HG02678 (cell line): ENCODE measurements around the gene ATP8A1.

Source experiments
- ATAC-seq: cut with Tn5 transposase; IDR thresholded peaks from one replicate; pipeline ENCODE4 v1.9.1; 2021; ENCODE audit warnings: mild to moderate bottlenecking, moderate library complexity; ENCODE audit not compliant: unreplicated experiment

The ATP8A1 gene

DNA sequence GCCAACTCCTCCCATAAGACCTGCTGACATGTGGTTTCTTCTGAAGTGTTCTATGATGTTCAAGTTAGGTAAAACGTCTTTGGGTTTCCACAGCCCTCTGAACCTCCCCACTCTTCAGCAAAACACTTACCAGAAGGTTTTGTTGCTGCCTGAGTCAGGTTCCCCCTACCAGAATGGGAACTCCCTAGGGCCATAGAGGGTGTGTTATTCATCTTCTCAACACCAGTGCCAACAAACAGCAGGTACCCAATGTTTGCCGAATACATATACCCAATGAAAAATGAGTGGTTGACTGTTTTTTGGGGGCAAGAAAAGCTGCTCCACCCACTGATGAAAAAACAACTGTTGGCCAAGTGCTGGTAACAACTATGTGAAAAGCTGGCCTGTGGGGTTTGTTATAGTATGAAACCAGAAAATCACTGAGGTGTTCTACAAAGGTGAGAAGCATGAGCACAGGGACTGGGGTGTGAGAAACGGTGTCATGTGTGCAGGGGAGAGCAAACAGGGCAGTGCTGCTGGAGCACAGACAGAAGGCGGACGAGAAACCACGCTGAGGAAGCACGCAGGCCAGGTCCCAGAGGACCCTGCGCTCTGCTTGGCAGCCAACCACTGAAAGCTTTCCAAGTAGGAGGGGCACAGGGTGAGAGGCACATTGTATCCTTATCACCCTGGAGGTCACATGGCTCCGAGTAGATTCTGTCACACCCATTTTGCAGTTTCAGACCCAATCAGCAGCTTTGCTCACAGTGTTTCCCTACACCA, 28.8 kb downstream of the ATP8A1 start:
- ATAC-seq, result peak; percentile 91

DNA sequence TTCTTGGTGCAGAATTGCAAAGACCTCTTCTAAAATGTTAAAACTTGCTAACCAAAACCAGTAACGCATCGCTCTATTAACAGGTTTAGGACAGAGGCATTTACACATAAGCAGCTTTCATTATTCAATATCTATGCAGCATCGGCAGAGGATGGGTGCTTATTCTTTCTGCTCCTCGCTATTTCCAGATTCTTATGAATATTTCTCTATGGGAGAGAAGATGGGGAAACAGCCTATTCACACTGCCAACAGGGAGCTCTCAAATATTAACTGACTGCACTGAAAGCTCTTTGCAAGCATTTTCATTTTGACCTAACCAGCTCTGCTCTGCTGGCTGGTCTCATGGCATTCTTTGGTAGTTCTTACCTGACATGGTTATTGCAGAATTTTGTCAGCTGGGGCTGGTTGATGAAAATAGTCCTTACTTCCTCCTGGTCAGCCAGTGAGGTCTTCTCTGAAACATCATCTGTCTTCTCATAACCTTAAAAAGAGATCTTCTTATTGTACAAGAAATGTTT, 30.2 kb downstream of the ATP8A1 start:
- no peak for ATAC-seq

- no peak for ATAC-seq
Observed at GRCh38 chr4:42625329-42625728, 31.6 kb downstream of the ATP8A1 start.

- no peak for ATAC-seq
Observed at GRCh38 chr4:42624551-42624950, 32.4 kb downstream of the ATP8A1 start.

- no peak for ATAC-seq
Observed at GRCh38 chr4:42618023-42618422, 38.9 kb downstream of the ATP8A1 start.

- no peak for ATAC-seq
Observed at GRCh38 chr4:42617030-42617429, 39.9 kb downstream of the ATP8A1 start.

GRCh38 chr4:42616572-42616971, 40.3 kb downstream of the ATP8A1 start:
- ATAC-seq, result no peak

DNA sequence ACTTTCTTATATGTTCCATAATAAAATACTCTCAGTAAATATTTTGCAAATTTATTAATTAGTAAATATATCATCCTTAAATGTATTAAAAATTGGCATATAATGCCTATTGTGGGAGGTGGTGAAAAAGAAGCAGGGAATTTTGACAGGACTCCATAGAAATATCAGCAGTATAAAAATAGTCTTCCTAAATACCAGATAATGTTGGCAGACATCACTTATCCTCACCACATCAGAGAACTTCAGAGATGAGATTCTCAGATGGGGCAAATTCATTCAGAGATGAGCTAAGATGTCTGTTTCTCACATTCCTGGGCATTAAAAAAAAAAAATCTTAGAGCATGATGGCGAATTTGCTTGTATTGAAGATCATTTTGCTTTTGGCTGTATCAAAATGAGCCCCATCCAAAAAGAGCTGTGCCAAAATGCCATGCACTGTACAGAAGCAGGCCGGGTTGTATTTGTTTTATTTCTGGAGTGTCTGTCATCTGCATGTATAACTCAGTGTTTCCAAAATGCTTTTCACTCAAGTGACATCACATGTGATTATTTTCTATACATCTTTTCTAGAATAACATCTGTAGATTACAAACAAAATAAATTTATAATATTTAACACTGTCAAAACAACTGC, 41.7 kb downstream of the ATP8A1 start:
- no peak for ATAC-seq

DNA sequence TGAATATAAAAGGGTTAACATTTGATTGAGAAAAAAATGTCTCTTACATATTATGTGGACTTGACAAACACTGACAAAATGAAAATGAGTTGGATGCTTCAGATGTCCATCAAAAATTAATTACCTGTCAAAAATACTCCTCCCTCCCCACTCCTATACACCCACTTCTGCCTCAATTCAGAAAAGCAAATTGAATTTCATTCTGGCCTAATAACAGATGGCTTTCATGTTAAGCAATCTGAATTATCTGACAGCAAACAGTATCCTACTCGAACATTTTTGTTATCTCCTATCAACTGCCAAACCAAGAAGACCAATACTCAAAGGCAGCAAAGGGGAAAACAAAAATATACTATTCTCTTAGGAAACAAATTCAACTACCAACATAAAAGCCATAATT, 44.0 kb downstream of the ATP8A1 start:
- ATAC-seq, result no peak

DNA sequence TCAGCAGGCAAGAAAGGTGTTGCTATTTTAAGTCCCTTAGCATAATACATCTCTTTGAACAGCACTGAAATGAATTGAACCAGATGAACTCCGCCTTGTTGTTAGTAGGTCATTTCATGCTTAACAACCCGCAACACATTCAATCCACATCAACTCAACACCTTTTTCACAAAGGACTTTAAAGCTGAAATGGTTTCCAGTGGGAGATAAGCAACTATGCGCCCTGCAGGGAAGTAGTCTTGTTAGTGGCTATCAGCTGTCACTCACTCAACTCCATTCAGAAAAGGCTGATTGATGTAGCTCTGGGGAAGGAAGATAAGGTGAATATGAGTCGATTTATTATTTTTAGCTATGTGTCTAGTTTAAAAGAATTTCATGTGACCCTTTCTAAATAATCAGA, 46.0 kb downstream of the ATP8A1 start:
- no peak for ATAC-seq

DNA sequence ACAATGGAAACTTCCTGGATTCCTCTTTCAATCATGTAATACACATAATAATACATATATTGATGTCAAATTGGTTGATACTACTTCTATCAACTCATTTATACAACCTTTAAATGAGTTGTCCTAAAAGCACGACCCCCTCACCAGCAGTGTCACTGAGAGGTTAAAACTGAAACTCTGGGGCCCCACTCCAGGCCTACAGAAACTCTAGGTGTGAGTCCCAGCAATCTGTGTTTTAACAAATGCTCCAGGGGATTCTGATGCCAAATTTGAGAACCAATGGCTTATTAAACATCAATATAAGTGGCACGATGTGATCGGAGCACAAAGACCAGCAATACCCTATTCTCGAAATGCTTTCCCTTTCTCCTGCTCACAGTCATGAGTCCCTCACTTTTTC, 47.9 kb downstream of the ATP8A1 start:
- ATAC-seq, result no peak

GRCh38 chr4:42608551-42608950, 48.4 kb downstream of the ATP8A1 start:
- ATAC-seq, result no peak

DNA sequence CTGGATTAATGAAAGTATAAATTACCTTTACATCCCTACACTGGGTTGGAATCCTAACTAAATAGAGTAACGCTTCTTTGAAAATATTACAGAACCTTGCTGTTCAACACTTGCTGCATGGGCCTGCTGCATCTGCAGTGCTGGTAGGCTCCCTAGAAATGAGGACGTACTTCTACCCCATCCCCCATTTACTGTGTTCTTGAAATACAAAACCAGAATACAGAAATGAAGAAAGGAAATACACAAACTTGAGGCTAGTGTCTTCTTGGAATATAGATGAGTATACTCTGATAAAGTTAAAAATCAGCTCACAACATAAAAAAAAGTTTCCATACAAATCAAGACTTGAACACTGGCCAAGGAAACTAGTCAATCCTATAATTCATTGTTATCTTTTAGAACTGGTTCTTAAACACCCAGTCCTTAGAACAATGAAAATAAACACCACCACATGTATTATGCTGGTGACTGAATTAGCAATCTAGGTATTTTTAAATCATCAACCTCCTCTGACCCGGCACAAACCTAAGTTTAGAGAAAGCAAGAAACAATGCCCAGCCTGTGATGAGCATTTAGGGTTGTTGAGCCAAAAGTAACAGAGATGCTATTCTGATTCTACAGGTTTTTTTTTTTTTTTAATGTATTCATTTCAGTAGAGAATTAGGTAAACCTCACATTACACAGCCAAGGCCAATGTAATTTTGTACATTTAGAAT, 49.7 kb downstream of the ATP8A1 start:
- no peak for ATAC-seq

GRCh38 chr4:42605264-42605663, 51.6 kb downstream of the ATP8A1 start:
- no peak for ATAC-seq

DNA sequence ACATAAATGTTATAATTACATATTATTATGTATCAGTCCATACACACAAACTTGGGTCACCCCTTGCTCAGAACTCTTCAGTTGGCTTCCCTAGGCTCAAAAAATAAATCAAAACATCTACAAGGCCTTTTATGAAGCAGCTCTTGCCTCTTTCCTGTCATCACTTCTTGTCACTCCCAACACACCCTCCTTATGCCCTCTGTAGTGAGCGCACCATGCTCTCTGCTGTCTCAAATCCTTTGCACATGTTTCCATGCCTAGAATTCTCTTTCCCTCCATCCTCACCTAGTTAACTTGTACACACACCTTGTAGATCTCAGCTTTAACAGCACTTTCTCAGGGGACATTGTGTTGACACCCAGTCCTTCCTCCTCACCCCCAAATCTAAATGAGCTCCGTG, 53.0 kb downstream of the ATP8A1 start:
- ATAC-seq, result no peak

DNA sequence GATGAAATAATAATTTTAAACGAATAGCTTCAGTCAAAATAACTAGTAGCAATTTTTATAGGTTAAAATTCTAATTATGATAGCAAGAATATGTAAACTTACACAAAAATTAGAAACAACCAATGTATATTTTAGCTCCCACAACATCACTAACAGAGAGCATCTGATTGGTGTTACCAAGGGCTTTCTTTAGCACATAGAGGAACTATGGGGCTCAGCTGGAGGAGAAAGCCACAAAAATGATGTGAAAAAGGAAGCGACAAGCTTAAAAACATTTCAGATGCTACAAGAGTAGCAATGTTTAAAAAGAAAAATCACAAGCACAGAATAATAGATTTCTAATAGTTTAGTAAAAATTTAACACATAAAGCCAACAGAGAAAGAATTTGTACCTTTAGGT, 56.3 kb downstream of the ATP8A1 start:
- no peak for ATAC-seq

DNA sequence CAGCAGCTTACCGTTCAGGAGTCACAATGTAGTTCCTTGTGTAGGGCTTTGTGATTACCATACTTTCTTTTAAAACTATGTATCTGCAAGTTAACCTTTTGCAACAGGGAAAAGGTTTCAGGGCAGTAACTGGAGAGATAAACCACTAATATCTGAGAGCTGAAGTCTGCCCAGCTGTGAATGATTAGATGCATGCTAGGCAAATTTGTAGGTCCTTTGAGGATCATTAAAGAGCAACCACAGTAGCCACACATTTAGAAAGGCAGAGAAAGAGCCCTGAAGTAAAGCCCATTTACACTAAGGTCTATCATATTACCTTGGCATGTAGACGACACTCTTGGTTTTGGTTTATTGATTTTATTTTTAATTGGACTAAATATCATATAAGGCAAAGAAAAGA, 60.0 kb downstream of the ATP8A1 start:
- peak; percentile 93 for ATAC-seq

DNA sequence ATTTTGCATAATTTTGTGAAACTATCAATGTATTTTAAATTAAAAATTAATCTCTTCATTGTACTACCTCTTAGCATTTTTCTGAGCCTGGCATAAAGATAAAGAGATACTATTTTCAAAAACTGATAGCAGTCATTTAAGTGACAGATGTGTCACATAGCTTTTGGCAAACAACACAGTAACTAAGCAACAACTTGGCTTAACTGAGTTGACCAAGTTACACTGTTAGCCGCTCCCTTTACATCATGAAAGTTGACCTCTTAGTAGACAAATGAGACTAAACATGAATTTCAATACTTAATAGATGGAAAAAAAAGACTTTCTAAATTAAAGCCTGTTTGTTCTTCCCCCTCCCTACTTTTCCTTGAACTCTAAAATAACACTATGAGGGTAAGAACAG, 62.0 kb downstream of the ATP8A1 start:
- ATAC-seq, result no peak

GRCh38 chr4:42588909-42589308, 68.0 kb downstream of the ATP8A1 start:
- no peak for ATAC-seq

DNA sequence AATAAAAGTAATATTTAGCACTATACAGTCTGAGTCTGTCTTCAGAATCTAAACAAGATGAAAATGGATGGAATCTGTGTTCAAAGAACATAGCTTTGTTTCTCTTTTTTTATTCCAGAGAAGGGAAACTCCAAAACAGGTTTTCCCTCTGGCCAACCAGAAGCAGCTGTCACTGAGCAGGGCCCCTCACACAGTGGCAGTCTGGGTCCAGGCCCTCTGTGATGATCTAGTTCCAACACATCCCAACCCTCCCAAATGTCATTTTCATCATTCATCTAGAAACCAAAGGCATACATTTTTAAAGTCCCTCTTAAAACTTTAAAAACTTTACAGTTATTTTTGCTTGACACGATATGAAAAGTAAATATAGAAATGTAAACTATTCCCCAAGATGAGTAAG, 70.1 kb downstream of the ATP8A1 start:
- no peak for ATAC-seq

GRCh38 chr4:42579903-42580302, 77.0 kb downstream of the ATP8A1 start:
- ATAC-seq, result no peak

GRCh38 chr4:42578187-42578586, 78.7 kb downstream of the ATP8A1 start:
- ATAC-seq, result no peak
